ENCODE measurements around the gene KEAP1.

The KEAP1 gene

GRCh38 chr19:10521461-10522171, 18.5 kb upstream of the KEAP1 start:
- DNase-seq = no peak

- DNase-seq = no peak
Observed at GRCh38 chr19:10520652-10521318, 17.6 kb upstream of the KEAP1 start.

GRCh38 chr19:10519421-10519820, 16.3 kb upstream of the KEAP1 start:
- no peak for DNase-seq

GRCh38 chr19:10518444-10519361, 15.5 kb upstream of the KEAP1 start:
- no peak for DNase-seq

GRCh38 chr19:10517760-10518443, 14.7 kb upstream of the KEAP1 start:
- no peak for DNase-seq

- peak; percentile 66 for DNase-seq
Observed at GRCh38 chr19:10517361-10517759, 14.2 kb upstream of the KEAP1 start, which contains the start of gene S1PR5. Gene S1PR5, minus strand, starts transcription at chr19:10517447. Its CDS starts 2,436 bp downstream, at chr19:10515011.

- no peak for DNase-seq
Observed at GRCh38 chr19:10516671-10517286, 13.6 kb upstream of the KEAP1 start.

GRCh38 chr19:10516064-10516385, 12.9 kb upstream of the KEAP1 start:
- no peak for DNase-seq

GRCh38 chr19:10514211-10515145, 11.3 kb upstream of the KEAP1 start:
- DNase-seq = peak; percentile 74

- no peak for DNase-seq
Observed at GRCh38 chr19:10513223-10513622, 10.1 kb upstream of the KEAP1 start.

- peak; percentile 85 for DNase-seq
Observed at GRCh38 chr19:10510301-10510802, 7.2 kb upstream of the KEAP1 start.

GRCh38 chr19:10508707-10509106, 5.6 kb upstream of the KEAP1 start:
- no peak for DNase-seq

- no peak for DNase-seq
Observed at GRCh38 chr19:10508036-10508435, 4.9 kb upstream of the KEAP1 start.

GRCh38 chr19:10505583-10506229, 2.5 kb upstream of the KEAP1 start:
- peak; percentile 93 for DNase-seq

GRCh38 chr19:10502524-10503001, 593 bp downstream of the KEAP1 start:
- peak; percentile 96 for DNase-seq

- DNase-seq = peak; percentile 81
Observed at GRCh38 chr19:10501971-10502523, 1.1 kb downstream of the KEAP1 start.

- no peak for DNase-seq
Observed at GRCh38 chr19:10500247-10500592, 2.9 kb downstream of the KEAP1 start.

GRCh38 chr19:10499550-10500246, 3.5 kb downstream of the KEAP1 start:
- DNase-seq = no peak

- DNase-seq = no peak
Observed at GRCh38 chr19:10497371-10497770, 5.8 kb downstream of the KEAP1 start.
